GM21515 (cell line): ENCODE results near the gene PTDSS2.

Experiments
- ATAC-seq: cut with Tn5 transposase; IDR thresholded peaks from one replicate; pipeline ENCODE4 v1.9.1; 2021; ENCODE audit not compliant: unreplicated experiment

The PTDSS2 gene

GRCh38 chr11:488579-488978 is 38.5 kb downstream of the PTDSS2 start:
- no peak for ATAC-seq

- no peak for ATAC-seq
These were observed 38.9 kb downstream of the PTDSS2 start for GRCh38 chr11:488992-489391.

- no peak for ATAC-seq
These were observed 39.6 kb downstream of the PTDSS2 start for GRCh38 chr11:489610-490185.

DNA sequence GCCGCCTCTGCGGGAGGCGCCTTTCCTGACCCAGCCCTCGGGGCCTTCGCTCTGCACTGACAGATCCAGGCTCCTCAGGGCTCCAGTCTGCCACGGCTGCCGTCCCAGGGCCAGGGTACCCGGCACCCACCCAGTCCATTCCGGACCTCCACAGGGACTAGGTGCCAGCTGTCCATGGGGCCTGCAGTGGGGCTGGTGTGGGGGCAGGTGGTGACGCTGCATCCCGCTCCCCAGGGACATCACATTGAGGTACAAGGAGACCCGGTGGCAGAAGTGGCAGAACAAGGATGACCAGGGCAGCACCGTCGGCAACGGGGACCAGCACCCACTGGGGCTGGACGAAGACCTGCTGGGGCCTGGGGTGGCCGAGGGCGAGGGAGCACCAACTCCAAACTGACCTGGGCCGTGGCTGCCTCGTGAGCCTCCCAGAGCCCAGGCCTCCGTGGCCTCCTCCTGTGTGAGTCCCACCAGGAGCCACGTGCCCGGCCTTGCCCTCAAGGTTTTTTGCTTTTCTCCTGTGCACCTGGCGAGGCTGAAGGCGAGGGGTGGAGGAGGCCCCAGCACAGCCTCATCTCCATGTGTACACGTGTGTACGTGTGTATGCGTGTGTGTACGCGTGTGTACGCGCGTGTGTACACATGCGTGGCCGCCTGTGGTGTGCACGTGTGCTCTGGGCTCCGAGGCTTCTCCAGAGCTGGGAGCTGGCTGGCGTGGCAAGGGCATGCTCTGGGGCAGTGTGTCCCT is 40.3 kb downstream of the PTDSS2 start:
- no peak for ATAC-seq

DNA sequence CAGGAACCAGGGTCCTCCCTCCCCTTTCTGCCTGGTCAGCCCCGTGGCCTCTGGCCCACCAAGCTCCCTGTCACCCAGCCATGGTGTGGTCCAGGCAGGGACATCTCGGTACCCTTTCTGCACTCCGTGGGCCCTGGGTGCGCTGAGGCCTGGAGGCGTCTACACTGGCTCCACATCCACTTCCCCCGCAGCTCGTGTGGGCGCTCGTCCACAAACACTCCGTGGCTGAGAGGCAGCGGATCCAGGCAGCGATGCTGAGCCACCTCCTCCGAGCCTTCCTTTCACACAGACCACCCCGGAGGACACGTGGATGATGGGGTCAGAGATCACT is 40.8 kb downstream of the PTDSS2 start:
- ATAC-seq: no peak

DNA sequence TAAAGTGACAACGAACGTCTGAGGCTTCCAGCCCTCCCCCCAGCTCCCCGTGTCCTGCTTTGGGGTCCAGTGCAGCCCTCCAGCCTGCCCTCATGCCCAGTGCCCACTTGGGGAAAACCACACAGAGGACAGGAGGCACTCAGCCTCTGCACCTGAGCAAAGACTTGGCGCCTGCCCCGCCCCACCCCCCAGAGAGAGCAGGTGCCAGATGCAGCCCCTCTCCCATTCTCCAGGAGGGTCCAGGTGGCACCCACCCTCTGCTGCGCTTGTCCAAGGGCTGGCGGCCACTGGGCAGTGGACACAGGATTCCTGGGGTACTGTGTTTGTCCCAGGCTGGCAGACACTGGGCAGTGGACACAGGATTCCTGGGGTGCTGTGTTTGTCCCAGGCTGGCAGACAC is 41.3 kb downstream of the PTDSS2 start:
- no peak for ATAC-seq

GRCh38 chr11:492427-493226 is 42.5 kb downstream of the PTDSS2 start:
- ATAC-seq: no peak

DNA sequence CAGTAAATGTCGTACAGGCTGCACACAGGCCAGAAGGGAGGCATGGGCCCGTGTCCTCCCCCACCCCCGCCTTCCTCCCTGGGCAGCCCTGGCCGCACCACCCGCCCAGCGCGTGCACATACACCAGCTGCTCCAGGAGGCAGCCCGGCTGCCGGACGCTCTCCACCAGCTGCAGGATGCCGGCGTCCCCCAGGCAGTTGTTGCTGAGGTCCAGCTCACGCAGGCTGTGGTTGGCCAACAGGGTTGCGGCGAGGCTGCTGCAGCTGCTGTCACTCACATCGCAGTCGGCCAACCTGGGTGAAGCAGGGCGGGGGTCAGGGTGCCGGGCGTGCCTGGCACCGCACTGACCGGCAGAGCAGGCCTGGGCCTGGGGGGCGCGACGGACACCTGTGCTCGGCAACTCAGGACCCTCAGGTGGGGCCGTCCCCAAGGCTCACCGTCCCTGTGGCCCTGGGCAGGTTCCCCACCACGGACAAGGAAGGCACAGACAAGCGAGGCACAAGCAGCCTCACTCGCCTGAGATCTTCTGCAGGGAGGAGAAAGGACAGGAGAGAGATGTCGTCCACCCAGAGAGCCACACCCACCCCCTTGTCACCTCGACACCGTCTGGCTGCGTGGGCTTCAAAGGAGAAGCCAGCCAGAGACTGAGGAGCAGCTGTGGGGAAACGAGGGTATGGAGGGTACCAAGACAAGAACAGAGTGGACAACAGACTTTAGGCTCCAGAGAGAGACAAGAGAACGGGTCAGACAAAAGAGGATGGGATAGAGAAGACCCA is 44.9 kb downstream of the PTDSS2 start:
- no peak for ATAC-seq

GRCh38 chr11:495537-495931 is 45.5 kb downstream of the PTDSS2 start:
- no peak for ATAC-seq

- ATAC-seq: no peak
These were observed 46.9 kb downstream of the PTDSS2 start for GRCh38 chr11:496834-497564.

DNA sequence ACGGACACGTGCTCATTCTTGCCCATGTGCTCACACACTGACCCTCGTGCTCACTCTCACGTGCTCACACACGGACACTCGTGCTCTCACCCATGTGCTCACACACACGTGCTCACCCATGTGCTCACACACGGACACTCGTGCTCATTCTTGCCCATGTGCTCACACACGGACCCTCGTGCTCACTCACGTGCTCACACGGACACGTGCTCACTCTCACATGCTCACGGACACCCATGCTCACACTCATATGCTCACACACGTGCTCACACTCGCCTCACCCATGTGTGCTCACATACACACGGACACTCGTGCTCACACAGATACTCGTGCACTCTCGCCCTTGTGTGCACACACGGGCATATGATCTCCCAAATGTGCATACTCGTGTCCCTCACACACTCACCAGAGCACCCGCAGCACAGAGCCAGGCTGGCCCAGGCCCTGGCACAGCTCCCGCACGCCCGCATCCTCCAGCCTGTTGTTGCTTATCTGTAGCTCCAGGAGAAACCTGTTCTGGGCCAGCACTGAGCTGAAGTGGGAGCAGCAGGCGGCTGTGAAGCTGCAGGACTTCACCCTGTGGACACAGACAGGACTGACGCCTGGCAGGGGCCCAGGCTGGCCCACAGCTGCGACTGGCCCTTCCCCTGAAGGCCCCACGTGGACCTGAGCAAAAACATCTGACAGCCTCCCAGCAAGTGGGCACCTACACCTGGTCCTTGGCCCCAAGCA is 47.7 kb downstream of the PTDSS2 start:
- no peak for ATAC-seq

DNA sequence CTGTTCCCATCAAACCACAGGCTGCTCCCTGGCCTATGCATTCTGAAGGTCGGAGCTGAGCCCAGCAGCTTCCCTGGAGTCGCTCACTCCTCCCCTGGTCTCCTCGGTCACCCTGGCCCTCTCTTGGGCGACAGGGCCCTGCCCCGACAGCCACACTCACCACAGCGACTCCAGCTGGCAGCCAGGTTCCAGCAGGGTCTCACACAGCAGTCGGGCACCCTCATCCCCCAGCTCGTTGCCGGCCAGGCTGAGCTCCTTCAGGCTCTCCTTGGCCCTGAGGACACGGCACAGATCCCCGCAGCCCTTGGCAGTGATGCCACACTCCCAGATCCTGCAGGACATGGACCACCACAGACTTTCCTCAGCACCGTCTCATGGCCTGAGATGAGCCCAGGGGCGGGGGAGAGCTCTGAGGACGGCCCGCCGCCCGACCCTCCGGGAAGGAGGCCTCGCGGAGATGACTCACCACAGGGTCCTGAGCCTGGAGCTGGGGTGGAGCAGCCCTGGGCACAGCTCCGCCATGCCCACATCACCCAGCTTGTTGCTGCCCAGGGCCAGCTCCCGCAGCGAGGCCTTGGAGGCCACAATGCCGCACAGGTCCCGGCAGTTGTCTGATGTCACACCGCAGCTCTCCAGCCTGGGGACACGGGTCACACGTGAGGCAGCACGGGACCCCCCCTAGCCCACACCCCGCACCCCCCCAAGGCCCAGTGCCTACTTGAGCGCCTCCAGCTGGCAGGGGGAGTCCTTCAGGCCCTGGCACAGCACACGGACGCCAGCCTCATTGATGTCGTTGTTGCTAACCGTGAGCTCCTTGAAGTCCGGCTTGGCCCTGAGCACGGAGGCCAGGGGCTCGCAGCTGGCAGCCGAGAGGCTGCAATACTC is 48.5 kb downstream of the PTDSS2 start:
- no peak for ATAC-seq

DNA sequence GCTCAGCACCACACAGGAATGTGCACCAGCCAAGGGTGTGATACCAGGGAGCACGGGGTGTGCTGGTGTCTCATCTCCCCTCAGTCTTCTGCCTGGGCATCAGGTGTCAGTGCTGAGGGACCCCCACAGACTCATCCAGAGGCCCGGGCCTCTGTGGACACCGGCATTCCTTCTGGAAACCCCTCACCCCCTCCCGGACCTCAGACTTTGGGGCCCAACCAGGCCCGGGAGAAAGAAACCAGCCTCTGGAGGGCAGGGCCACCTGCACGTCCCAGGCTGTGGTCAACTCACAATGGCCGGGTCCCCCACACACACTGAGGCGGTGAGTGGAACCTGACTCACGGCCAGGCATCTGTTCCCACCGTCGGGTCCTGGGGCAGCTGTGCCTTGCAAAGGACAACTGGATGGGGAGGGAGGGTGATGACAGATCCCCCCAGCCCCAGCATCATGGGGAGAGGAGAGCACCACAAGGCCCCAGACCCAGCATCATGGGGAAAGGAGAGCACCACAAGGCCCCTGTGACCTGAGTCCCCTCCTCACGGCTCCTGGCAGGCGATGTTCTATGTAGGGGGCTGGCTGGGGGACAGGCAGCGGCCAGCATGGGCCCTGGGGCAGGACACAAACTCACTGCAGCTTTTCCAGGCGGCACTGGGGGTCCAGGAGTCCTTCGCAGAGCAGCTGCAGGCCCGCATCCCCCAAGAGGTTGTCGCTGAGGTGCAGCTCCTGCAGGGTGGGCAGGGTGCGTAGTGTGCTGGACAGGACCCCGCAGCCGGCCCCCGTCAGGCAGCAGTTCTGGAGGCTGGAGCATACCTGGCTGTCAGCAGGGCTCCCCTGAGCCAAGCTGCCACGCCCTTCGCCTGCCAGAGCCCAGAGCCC is 49.4 kb downstream of the PTDSS2 start:
- ATAC-seq: no peak

GRCh38 chr11:501001-501682 is 51.1 kb downstream of the PTDSS2 start:
- no peak for ATAC-seq

GRCh38 chr11:501683-502287 is 51.7 kb downstream of the PTDSS2 start:
- ATAC-seq: no peak

DNA sequence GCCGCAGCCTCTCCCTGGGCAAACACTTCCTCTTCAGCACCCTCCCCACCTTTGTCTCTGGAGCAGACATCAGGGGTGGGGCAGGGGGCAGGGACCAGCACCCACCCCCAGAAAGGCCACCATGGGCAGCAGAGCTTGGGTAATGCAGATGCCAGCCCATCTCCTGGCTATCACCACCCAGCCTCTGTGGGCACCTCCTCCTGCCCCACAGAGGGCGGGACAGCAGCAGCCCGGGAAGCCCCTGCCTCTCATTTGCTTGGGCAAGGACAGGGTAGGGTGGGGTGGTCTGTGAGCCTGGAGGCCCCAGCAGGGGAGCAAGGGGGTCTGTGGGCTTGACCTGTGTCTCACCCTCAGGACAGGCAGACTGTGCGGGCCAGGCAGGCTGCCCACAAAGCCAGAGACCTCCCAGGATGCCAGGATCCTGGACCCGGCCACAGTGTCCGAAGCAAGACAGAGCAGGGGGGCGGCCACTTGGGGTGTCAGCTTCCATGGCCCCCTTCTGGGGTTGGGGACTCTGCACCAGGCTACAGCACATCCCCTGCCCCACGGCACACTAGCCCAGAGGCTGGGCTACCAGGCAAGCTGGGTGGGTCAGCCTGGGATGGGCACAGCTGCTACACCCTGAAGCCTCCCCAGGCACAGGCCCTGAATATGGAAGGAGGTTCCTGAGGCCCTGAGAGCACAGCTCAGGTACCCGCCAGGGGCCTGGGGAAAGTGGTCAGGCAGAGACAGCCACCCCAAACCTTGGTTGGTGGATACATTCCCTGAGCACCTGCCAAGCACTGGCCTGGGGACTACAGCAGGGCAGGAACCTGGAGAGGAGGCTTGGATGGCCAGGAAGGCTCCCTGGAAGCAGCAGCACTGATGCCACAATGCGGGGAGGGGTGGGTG is 52.5 kb downstream of the PTDSS2 start:
- no peak for ATAC-seq
